WERI-Rb-1 (cell line): ENCODE results near the gene LRRC38.
"Not testable (repeated sequence)": the region's sequence is repeated elsewhere in the genome, so short reads cannot be mapped to it uniquely, and the experiment has no call there.

Experiments
- DNase-seq: peaks from one replicate; pipeline ENCODE4 v3.0.0-alpha.2; 2020
- H3K27ac ChIP-seq: fragments of 250-450 bp; sonication (Bioruptor Pico); 2 replicates; pipeline ENCODE4 v1.5.1; 2020; ENCODE audit warnings: mild to moderate bottlenecking, moderate library complexity
- H3K27me3 ChIP-seq: fragments of 250-450 bp; sonication (Bioruptor Pico); 2 replicates; pipeline ENCODE4 v1.5.1; 2021; ENCODE audit warnings: mild to moderate bottlenecking, low read depth, moderate library complexity; ENCODE audit not compliant: insufficient read depth, severe bottlenecking
- H3K36me3 ChIP-seq: fragments of 250-450 bp; sonication (Bioruptor Pico); 2 replicates; pipeline ENCODE4 v1.5.1; 2020; ENCODE audit warnings: mild to moderate bottlenecking, moderate library complexity
- H3K4me3 ChIP-seq: 2 replicates; pipeline ENCODE4 v1.5.1; 2011; ENCODE audit warnings: low read depth, mild to moderate bottlenecking, control low read depth, low read length
- H3K9me3 ChIP-seq: fragments of 250-450 bp; sonication (Bioruptor Pico); 2 replicates; pipeline ENCODE4 v1.5.1; 2021; ENCODE audit warnings: mild to moderate bottlenecking, moderate library complexity; ENCODE audit not compliant: severe bottlenecking
- CTCF ChIP-seq: IDR thresholded peaks from 2 replicates; pipeline ENCODE4 v1.5.1; 2011; ENCODE audit warnings: low read depth, mild to moderate bottlenecking, control low read depth, inconsistent platforms, low read length

Gene LRRC38

GRCh38 chr1:13513895-13514546 is at the start of gene LRRC38:
Gene LRRC38, minus strand, starts transcription at chr1:13514003. Its CDS starts 410 bp downstream, at chr1:13513593.
- Histone ChIP-seq H3K4me3 (peak within 1 kb of the TSS; percentile 52), H3K27ac (peak within 1 kb of the TSS; percentile 24; the same call in 1 of the 2 replicates), H3K27me3 (peaks cover 9% of the 10 kb centered on the region), H3K36me3 (no peaks in the 10 kb centered on the region), H3K9me3 (no peaks in the 10 kb centered on the region)
- peak; percentile 83 for DNase-seq
- peak; percentile 74 for TF ChIP-seq CTCF

GRCh38 chr1:13562981-13563380 is 49.2 kb upstream of the LRRC38 start:
- H3K9me3 ChIP-seq, H3K27me3 ChIP-seq, H3K27ac ChIP-seq, H3K36me3 ChIP-seq, H3K4me3 ChIP-seq, DNase-seq: not testable (repeated sequence)

GRCh38 chr1:13560541-13560940 is 46.7 kb upstream of the LRRC38 start:
- no peak for TF ChIP-seq CTCF
- Histone ChIP-seq H3K27me3 (no peaks in the 10 kb centered on the region), H3K36me3 (no peaks in the 10 kb centered on the region), H3K9me3 (no peaks in the 10 kb centered on the region), H3K27ac (no peak overlapping the region), H3K4me3 (no peak overlapping the region)
- DNase-seq, result no peak

GRCh38 chr1:13556224-13556764 is 42.5 kb upstream of the LRRC38 start:
- DNase-seq, result no peak
- Histone ChIP-seq H3K4me3 (no peak overlapping the region), H3K27ac (no peak overlapping the region), H3K27me3 (no peaks in the 10 kb centered on the region), H3K9me3 (no peaks in the 10 kb centered on the region), H3K36me3 (no peaks in the 10 kb centered on the region)
- TF ChIP-seq CTCF, result no peak

GRCh38 chr1:13554798-13555197 is 41.0 kb upstream of the LRRC38 start:
- Histone ChIP-seq H3K27me3 (no peaks in the 10 kb centered on the region), H3K36me3 (no peaks in the 10 kb centered on the region), H3K9me3 (no peaks in the 10 kb centered on the region), H3K27ac (no peak overlapping the region), H3K4me3 (no peak overlapping the region)
- DNase-seq, result no peak
- no peak for TF ChIP-seq CTCF

- Histone ChIP-seq H3K27ac (no peak overlapping the region), H3K36me3 (no peaks in the 10 kb centered on the region), H3K4me3 (no peak overlapping the region), H3K27me3 (no peaks in the 10 kb centered on the region), H3K9me3 (no peaks in the 10 kb centered on the region)
- peak; percentile 59 for DNase-seq
- no peak for TF ChIP-seq CTCF
Observed at GRCh38 chr1:13550663-13551062, 36.9 kb upstream of the LRRC38 start.
